ENCODE measurements around the gene ADAM12.
"Not testable (repeated sequence)": the region's sequence is repeated elsewhere in the genome, so short reads cannot be mapped to it uniquely, and the experiment has no call there.

ADAM12 gene

DNA sequence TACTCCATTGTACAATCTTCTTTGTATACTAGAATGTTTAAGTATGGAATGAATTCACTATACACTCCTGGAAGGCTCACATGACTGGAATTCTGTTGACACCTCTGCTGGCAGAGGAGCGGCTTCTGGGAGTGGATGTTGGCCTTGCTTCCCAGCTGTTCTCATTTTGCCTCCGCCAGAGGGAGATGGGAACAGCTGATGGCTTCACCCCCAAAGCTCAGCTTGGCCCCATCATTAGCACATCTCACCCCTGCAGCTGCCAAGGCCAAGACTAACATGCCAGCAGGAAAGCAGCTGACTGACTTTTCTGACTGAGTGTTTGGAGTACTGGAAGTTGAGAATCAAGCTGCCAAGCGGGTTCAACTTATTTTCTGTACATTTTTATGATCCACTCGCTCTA, 15.1 kb downstream of the ADAM12 start:
- DNase-seq = no peak

DNA sequence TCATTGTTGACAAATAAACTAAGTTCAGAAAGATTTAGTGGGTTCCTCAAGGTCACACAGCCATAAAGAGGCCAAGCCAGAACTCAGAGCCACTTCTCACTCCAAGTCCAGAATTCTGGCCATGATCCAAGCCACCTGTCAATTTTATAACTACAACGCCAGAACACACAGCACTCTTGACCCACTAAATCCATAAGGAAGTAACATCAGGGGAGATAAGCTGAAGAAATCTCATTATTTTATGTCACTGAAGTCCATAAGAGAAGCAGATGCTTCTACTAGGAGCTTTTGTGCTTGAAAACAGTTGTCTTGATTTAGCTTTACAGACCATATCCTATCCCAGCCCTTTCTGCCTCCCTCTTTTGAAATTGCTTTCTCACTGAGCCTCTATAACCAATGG, 15.9 kb downstream of the ADAM12 start:
- no peak for DNase-seq

DNA sequence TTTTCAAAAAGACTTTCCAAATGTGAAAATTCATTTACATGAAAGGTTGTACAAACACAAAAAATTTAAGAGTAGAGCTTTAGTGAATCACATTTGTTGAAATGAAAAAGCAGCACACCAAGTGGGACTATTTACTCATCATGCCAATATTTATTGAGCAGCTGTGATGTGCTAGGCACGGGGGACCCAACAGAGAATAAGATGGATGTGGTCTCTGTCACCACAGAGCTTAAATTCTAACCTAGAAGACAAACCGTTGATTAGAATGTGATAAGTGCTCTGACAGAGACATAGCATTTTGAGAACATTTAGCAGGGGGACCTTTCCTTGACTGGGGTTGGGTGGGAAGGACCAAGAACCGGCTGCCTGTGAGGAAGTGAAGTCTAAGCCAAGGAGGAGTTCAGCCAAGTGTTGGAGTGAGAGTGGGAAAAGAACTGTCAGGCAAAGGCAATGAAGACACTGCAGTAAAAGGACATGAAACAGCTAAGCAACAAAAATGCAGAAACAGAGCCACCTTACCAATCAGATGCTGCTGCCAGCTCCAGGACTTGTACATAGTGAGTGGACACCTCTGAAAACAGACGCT, 19.1 kb downstream of the ADAM12 start:
- no peak for DNase-seq

DNA sequence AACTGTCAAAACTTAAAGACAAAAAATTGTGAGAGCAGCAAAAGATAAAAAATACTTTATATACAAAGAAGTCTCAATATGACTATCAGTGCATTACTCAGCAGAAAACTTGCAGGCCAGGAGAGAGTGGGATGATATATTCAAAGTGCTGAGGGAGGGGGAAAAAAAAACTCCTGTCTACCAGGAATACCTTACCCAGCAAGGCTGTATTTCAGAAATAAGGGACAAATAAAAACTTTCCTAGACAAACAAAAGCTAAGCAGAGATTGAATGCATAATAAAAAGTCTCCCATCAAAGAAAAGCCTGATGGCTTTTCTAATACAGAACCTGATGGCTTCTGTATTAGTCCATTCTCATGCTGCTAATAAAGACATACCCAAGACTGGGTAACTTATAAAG, 31.1 kb downstream of the ADAM12 start:
- DNase-seq = no peak

DNA sequence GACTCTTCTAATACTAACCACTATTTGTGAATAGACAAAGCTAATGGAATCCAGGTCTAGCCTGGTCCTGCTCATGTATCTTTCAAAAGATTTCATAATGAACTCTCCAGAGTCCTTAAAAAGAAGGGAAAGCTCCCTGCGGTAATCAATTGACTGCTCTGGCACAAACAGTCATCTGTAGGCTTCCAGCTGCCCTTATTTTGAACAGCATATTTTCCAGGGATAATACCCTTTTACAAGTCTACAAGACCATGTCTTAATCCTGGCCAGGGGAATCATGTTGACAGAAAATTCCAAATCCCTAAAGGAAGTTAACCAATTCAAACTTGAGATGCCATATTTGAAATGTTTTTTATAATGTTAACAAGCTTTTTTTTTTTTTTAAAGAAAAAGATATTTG, 34.6 kb downstream of the ADAM12 start:
- no peak for DNase-seq

DNA sequence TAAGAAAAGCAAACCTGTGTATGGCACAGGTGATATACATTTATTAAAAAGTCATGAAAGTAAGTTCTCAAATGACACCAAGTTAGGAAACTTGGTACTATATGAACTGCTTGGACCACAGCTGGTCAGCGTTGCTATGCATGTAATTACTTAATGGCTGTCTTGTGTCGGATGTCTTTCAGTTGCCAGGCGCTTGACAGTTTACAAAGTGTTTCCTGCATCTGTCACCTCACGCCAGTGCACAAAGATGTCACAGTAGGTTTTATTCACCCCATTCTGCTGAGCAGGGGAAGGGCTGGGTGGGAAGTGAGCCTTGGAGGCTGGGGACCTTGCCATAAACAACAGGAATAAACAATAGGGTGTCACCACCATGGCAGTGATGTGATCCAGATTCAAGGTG, 35.8 kb downstream of the ADAM12 start:
- DNase-seq = no peak

DNA sequence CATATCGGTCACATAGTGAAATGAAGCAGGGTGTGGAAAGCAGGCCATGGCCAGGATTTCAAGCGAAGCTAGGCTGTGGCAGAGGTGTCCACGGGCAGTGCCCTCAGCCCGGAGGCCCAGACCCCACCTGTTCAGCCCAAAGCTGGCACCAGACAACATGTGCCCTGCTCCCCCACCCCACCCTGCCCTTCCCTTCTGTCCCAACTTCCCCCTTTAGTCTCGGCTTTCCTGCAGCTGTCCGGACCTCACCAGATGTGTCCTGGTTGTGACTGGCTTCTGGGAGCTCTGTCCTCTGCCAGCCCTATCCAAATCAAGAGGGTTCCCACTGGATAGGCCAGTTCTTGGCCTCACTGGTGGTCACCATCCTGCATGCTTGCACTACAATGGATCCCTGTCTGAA, 37.3 kb downstream of the ADAM12 start:
- DNase-seq = no peak

DNA sequence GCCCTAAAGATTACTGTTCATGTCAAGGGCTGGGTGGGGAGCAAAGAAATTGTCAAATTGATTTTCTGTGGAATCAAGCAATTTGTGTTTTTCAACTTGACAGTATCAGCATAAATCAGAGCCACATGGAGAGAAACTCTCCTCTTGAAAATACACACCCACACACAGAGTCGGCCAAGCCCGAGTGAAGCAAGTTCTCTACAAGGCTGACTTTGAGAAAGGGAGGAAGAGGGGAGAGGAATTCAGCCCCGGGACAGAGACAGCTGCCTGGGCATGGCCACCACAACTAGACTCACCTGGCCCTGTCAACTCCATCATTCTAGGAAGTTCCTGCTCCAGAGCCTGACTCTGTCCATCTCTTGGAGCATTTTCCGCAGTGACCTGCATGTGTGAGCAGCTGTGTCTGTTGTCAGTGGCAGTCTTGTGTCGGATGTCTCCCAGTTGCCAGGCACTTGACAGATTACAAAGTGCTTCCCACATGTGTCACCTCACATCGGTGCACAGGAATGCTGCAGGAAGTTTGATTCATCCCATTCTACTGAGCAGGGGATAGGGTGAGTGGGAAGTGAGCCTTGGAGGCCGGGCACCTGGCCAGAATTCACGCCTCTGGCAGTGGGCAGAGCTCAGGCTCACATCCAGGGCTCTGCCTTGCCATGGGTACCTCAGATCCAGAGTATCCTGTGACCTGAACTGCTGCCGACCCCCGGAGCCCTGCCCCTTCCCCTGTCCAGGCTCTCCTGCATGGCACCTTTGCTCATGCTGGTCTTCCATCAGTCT, 37.9 kb downstream of the ADAM12 start:
- DNase-seq = no peak

DNA sequence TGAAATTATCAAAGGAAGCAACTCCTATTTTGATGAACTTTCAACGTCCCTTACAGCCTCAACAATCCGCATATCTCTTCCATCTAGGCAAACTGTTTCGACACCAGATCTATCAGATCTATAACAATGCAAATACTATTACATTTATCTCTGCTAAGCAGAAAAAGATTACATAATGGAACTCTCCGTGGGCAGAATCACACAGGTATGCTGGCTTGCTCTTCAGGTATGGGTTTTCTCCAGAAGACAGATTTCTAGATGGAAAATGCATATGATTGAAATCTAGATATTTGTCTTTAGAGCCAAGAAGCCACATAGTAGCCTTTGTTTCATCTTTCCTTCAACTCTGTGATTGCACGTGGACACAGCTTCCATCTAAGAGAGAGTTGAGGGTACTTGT, 38.6 kb downstream of the ADAM12 start:
- DNase-seq = no peak

DNA sequence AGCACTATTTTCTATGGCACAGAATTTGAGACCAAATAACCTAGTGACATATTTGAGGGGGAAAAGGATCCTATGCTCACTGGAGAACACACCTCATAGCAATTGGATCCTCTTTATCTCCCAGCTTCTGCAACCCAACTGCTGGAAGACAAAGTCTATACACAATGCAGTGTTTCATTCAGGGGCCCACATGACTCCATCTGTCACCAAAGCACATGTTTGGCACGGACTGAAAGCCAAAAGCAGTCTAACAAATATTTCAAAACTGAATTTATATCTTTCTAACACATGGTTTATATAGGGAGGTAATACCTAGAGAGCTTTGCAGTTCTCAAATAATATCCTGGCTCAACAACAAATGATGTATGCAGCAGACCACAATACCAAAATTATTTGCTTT, 39.2 kb downstream of the ADAM12 start:
- DNase-seq = no peak

DNA sequence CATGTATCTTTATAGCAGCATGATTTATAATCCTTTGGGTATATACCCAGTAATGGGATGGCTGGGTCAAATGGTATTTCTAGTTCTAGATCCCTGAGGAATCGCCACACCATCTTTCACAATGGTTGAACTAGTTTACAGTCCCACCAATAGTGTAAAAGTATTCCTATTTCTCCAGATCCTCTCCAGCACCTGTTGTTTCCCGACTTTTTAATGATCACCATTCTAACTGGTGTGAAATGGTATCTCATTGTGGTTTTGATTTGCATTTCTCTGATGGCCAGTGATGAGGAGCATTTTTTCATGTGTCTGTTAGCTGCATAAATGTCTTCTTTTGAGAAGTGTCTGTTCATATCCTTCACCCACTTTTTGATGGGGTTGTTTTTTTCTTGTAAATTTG, 44.8 kb downstream of the ADAM12 start:
- not testable (repeated sequence) for DNase-seq

DNA sequence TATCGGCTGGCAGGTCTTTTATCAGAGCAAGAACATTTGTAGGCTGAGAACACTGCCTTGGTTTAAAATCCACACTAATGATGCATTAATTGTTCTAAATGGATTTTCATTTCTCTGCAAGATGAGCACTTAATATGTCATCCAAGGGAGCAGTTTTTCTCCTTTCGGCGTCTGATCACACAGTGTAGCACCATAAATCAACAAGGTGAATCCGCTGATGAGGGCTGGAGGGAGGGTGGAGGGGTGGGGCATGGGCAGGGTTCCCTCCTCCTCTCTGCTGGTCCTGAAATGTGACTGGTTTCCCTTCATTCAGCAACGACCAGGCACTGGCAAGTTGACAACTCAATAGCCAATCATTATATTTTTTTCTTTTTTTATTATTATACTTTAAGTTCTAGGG, 45.6 kb downstream of the ADAM12 start:
- no peak for DNase-seq

DNA sequence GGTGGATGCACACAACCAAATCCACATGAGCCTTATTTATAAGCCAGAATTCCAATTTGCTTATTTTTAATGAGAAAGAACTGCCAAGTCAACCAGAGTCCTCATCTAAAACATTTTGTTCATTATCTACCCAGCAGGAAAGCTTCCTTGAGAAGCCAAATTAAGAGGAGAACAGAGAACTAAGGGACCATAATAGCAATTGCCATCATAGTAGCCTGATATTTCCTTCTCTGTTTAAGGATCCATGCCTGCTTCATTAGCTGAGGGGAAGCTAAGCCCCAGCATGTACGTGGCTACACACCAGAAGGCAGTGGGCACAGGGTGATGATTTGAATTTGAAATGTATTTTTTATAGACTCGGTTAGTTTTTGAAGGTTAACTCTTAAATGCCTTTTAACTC, 46.8 kb downstream of the ADAM12 start:
- DNase-seq = no peak

DNA sequence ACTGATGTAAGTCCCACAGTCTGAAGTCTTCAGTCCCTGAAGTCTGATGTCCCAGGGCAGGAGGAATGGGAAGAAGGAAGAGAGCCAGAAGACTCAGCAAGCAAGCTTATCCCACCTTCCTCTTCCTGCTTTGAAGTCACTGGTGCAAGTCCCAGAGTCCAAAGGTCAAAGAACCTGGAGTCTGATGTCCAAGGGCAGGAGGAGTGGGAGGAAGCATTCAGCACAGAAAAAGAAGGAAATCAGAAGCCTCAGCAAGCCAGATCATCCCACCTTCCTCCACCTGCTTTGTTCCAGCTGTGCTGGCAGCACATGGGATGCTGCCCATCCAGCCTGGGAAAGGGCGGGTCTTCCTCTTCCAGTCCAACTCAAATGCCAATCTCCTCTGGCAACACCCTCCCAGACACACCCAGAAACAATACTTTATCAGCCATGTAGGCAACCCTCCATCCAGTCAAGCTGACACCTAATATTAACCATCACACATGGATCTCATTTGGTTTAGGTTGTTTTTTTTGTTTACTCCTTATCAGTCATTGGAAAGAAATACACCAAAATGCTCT, 50.9 kb downstream of the ADAM12 start:
- no peak for DNase-seq

DNA sequence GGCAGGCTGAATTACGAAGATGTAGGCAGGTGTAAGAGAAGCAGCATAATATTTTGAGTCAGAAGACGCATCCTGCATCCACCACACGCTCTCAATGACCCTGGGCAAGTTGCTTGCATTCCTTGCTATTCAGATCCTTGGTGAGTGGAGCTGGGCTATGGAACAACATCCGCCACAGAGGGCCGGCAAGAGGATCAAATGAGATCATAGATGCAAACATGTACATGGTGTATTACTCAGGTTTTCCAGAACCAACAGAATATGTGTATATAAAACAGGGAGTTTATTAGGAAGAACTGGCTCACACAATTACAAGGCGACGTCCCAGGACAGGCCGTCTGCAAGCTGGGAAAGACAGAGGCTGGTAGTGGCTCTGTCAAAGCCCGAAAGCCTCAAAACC, 51.5 kb downstream of the ADAM12 start:
- no peak for DNase-seq

DNA sequence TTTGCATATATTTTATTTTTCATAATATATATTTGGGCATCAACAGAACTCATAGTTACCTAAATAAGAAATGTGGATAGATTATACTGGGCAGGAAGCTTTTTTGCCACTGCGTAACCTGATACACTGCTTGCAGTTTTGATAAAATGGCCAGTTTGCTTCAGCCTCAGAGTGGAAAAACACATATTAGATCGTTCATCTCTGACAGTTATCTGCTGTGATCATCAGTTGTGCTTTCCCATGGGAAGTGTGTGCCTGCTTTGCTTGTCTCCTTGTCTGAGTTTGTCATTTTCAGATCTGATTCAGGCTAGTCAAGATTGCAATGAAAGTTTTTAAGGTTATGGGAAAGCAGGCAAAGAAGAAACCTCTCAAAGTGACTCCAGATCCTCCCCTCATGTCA, 54.0 kb downstream of the ADAM12 start:
- DNase-seq = no peak

DNA sequence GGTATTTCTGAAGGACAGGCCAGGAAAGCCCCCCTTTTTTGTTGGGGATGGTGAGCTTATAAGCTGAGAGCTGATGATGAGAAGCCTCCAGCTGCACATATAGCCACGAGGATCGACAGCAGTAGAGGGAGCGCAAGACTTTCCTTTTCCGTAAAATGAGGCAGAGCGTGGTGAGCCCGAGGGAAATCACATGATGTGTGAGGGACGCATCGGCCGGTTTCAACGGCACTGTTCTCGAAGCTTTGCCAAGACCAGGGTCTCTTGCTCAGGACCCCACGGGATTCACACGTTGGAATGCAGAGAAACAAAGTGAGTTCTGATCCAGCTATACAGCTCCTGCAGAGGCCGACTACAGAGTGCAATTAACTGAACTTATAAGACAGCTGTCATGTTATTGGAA, 55.7 kb downstream of the ADAM12 start:
- no peak for DNase-seq

DNA sequence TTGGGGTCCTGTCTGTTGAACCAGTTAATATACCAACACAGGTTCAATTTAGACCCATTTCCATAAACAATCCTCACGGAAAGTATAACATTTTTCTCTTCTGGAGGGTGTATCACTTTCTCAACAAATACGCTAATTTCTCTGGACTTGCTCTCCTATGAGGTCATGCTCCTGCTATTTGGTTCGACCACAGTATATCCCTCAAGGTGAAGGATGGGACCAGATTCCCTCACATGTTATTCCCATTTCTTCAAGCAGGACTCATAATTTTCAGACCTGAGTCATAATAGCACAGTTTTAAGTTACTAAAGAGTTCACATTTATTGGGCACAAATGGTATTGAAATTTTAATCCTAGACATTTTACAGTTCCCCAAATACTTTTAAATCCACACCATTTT, 57.2 kb downstream of the ADAM12 start:
- no peak for DNase-seq

DNA sequence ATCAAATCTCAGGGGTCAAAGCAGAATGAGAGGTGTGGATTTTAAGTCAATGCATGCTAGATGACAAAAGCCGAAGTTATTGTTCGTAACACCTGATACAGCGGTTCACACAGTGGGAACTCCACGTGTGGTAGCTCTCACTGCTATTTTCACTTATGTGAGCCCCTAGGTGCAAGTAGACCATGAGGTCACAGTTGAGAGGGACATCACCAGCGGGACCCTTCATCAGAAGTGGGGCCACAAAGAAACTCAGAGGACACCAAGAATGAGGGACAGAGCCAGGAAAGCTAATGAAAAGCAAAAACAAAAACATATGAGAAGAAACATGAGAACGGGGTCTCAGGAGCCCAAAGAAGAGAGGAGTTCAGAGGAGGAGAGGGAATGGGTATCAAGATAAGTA, 63.5 kb downstream of the ADAM12 start:
- no peak for DNase-seq

DNA sequence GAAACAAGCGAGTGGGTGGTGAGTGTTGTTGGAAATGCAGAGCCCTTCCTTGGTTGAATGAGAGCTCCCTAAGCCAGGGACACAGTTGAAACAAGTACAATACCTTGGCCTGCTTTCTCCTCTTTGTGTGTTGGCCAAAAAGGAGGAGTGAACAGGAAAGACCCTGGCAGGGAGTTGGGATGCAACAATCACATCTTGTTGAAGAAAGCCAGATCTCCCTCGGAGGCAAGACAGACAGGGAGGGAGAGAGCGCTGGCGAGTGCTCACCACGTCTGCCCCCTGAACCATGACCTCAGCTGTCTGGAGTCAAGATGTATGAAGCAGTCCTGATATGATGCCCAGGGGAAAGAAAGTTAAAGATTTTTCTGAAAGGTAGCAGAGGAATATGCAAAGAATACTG, 66.8 kb downstream of the ADAM12 start:
- no peak for DNase-seq

DNA sequence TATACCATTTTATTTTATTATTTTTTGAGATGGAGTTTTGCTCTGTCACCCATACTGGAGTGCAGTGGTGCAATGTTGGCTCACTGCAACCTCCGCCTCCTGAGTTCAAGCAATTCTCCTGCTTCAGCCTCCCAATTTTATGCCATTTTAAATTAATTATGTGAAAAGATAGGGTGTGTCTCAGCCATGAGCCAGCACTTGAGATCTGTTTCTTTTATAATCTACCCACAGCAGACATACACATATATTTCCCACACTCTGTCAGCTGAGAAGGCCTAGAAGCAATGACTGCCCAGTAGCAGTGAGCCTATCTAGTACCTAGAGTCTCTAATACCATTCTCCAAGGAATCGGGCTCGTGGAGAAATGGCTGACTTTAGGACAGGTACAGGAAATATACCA, 70.5 kb downstream of the ADAM12 start:
- no peak for DNase-seq

DNA sequence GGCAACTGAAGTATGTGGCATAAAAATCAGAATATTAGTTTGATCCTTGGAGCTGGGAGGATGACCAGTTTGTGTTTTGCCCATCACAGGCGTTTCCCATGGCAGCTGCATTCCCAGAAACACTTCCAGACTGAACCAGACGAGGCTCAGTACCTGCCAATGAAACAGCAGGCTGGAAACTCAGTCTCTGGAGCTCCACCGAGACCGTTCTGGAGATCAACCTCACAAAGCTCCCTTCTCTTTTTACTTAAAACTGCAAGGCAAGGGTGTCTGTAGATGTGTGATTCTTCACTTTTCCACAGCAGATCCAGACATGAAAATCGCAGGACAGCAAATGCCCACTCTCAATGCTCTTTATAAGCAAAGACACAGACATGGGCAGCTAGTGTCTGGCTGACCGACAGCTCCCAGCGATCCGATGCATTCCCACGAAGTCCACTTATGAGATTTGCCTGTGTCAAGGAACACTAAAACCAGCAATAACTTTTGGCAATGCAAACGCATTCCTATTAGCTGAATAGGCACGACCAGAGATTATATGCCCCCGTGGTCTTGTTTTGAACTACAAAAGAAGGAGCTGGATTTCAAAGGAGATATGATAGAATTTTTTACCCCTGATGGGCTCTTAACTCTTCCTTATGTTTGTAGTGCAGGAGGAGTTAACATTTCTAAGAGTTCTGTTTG, 72.6 kb downstream of the ADAM12 start:
- no peak for DNase-seq

DNA sequence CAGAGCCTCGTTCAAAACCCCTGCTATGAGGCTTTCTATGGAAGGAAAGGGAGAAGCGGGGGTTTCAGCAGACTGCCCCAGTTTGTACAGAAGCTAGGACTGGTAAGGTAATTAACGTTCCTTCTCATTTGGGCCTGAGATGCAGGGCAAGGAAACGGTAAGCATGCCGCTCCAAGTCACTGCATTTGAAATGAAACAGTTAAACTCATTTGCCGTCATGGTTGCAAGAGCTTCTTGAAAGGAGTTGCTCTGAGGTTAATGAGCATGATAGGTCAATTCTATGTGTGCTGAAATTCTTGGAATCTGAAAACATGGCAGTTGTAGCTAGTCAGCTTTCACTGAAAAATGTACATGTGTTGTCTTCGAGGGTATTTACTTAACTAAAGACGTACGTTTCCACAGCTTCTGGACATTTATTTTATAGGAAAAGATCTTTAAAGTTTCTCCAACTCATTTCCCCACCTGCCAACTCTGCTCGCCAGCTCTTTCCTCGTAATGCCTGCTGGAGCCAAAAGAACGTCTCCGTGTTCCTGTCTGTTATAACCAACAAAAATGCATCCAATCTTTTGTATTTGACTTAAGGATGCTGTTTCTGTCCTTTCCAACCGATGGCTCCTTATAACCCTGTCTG, 73.3 kb downstream of the ADAM12 start:
- no peak for DNase-seq

DNA sequence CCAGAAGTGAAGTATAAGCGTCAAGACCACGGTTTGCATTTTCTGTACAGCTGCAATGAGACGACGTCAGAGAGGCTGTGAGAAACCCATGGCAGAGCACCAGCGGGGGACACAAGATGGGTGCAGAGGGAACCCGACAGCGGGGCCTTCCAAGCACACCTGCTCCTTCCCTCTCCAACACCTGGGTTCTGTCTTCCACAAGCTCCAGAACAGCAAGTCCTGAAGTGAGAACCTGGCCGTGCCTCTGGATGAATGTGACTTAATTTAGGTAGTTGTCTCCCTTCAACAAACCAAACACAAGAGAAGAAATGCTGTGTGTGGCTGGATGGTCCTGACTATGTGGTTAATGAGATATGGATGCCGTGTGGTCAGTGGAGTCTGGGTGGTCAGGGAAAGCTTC, 76.1 kb downstream of the ADAM12 start:
- no peak for DNase-seq
